ENCODE data around the gene NCOA7. TPM values are rescaled to one million over a fixed set of nuclear protein-coding genes. Genes with fewer than 3 reads are reported as not detected.

The NCOA7 gene
- total RNA-seq, 1 donor, result 41.7 TPM

- TF ChIP-seq CTCF (IDR thresholded peaks at IDR 0.05; ENCODE audit: insufficient read depth, low read length), result no peak
- DNase-seq (ENCODE audit: low read depth), result no peak
- peak overlapping the region; percentile 92 for H3K4me3 ChIP-seq (ENCODE audit: low read depth, low read length)
These were observed 165.2 kb downstream of the NCOA7 start for GRCh38 chr6:125955973-125956372.

GRCh38 chr6:125956506-125957390 is 166.0 kb downstream of the NCOA7 start, which contains the start of gene HINT3:
TSS of gene HINT3 (plus strand) at chr6:125956770. CDS start at chr6:125956978, 208 bp downstream.
- peak; percentile 92 for TF ChIP-seq CTCF (IDR thresholded peaks at IDR 0.05; ENCODE audit: insufficient read depth, low read length)

GRCh38 chr6:125957391-125957693 is 166.6 kb downstream of the NCOA7 start:
- H3K4me3 ChIP-seq (ENCODE audit: low read depth, low read length), result peak overlapping the region; percentile 92
- no peak for TF ChIP-seq CTCF (IDR thresholded peaks at IDR 0.05; ENCODE audit: insufficient read depth, low read length)
- no peak for DNase-seq (ENCODE audit: low read depth)

More at GRCh38 chr6:125956506-125957390, 166.0 kb downstream of the NCOA7 start, which contains the start of gene HINT3:
- DNase-seq (ENCODE audit: low read depth), result peak; percentile 97
- H3K4me3 ChIP-seq (ENCODE audit: low read depth, low read length), result peak within 1 kb of the TSS; percentile 92

GRCh38 chr6:125957845-125958244 is 167.1 kb downstream of the NCOA7 start:
- peak overlapping the region; percentile 92 for H3K4me3 ChIP-seq (ENCODE audit: low read depth, low read length)
- peak; percentile 80 for DNase-seq (ENCODE audit: low read depth)
- TF ChIP-seq CTCF (IDR thresholded peaks at IDR 0.05; ENCODE audit: insufficient read depth, low read length), result no peak

GRCh38 chr6:125959041-125959440 is 168.3 kb downstream of the NCOA7 start:
- no peak overlapping the region for H3K4me3 ChIP-seq (ENCODE audit: low read depth, low read length)
- no peak for TF ChIP-seq CTCF (IDR thresholded peaks at IDR 0.05; ENCODE audit: insufficient read depth, low read length)
- no peak for DNase-seq (ENCODE audit: low read depth)

GRCh38 chr6:125961117-125961516 is 170.4 kb downstream of the NCOA7 start:
- no peak overlapping the region for H3K4me3 ChIP-seq (ENCODE audit: low read depth, low read length)
- no peak for DNase-seq (ENCODE audit: low read depth)

More at GRCh38 chr6:125961117-125961516, 170.4 kb downstream of the NCOA7 start:
- TF ChIP-seq CTCF (IDR thresholded peaks at IDR 0.05; ENCODE audit: insufficient read depth, low read length), result no peak

Measured in fibroblast of the aortic adventitia (primary cell).